GM12891 (cell line): ENCODE data around the gene FRMD5.

Source experiments
- POLR2A ChIP-seq: IDR thresholded peaks from 2 replicates; pipeline ENCODE4 v1.6.1; 2011; ENCODE audit warnings: low read depth, low read length, control low read depth
- POLR2AphosphoS5 ChIP-seq: IDR thresholded peaks from 2 replicates; pipeline ENCODE4 v1.6.1; 2011; ENCODE audit warnings: low read depth, low read length, control low read depth
- SPI1 ChIP-seq: IDR thresholded peaks from 2 replicates; pipeline ENCODE4 v1.6.1; 2011; ENCODE audit warnings: low read depth, low read length, control low read depth

DNA sequence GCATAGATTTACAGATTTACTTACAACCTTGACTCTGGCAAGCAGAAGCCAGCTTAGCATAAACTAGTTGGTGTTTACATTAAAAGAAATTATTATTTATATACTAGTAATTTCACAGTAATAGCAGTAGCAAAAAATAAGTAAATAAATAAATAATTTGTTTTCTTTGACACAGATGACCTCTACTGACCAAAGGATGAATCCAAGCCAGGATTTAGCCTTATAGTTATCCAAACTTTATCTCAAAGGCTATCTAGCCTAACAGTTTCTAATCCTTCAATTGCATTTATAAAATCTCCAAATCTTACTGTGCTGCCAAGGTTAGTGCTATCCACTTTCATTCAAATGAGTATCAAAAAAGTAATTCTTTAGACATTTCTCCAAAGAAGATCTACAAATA is 64.3 kb downstream of the FRMD5 start:
- no peak for TF ChIP-seq POLR2A
- TF ChIP-seq SPI1: no peak
- no peak for TF ChIP-seq POLR2AphosphoS5
